Measurements from ENCODE around the gene HINT2.

HINT2 gene

DNA sequence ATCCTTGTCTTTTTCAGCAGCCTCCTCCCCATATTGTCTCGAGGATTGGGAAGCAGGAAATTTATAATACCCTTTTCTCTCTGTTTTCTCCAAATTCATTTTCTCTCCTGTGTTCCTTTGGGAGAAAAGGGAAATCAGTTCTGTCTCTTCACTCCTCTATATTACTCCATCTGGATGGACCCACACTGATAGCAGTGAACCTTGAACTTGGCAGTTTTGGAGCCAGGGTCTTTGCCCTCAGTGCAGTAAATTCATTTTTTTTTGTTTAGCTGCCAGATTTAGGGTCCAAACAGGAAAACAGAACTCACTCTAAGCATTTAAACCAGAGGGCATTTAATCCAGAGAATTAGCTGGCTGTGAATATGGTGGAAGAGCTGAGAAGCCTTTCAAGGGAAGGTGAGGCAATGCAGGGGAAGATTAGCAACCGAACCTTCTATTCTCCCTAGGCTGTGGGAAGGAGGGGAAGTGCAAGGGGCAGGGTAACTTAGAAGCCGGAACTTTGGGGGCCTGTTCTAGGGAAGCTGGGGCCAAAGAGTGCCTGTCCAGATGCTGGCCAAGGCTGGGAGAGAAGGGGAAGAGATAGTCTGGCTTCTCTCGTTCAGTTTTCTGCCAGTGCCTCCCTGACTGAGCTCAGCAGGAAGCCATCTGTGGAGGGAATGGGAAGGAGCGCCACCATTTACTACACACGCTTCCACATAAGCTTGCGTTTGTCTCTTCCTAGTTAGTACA, 39.8 kb downstream of the HINT2 start:
- DNase-seq: peak; percentile 10

DNA sequence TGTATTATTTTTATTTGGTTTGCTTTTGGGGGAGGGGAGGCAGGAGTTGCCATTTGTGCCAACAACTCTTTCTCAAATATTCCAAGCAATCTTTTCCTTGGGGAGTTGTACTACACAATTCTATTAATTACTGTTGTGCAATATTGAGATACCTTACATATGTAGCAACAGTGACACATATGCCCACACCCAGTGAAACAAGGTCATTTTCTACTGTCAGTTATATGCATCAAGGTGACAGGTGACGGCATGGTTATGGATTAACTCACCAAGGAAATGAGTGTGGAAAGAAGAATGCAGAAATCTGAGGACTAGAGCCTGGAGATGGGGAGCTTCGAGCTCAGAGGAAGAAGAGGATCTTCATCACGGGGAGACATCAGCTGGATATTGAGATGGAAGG, 42.9 kb downstream of the HINT2 start:
- DNase-seq: peak; percentile 49

DNA sequence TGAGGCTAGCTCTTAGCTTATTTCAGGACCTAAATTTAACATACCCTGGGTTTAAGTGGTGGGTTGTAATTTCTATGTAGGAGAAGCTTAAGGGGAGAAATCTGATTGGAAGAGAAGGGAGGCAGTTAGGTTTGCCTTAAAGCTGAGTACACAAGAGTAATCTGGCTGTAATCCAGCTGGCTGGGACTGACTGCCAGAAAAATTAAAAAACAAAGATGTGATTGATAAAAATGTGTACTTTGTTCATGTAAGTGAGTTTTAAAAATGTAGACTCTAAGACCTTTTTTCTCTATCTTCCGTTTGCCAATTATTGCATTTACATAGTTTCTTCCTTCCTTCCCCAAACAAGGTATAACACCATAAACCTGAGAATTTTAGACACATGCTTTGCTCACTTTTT, 43.3 kb downstream of the HINT2 start:
- DNase-seq: peak; percentile 73

DNA sequence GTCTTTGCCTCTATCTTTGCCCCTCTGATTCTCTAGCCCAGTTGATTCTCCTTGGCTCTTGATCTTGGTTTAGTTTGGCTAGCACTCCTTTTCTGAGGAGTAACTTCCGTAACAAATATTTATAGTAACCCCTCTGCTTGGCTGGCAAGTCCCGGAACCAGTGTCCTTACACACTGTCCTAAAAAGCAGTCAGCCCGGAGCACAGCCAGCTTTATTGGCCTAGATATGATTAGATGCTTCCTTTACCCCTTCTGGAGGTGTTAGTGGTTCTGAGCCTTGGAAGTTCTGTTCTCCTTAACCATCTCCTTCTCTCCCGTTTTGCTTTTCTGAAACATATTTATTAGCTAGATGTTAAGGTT, 43.8 kb downstream of the HINT2 start:
- DNase-seq: no peak

DNA sequence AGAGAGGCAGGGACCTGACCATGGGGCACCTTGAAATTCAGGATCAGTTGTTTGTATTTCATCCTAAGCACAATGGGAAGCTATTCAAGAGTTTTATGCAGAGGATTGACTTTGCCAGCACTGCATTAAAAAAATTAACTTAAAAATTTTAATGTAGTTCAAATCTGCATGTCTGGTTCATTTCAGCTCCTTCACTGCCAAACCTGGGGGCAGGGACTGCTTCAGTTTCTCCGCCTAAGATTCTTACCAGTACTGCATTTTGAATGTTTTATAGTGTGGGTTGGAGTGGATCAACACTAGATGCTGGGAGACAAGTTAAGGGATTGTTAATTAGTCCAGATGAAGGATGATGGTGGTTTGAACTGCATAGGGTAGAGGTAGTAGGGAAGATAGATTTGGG, 45.1 kb downstream of the HINT2 start:
- DNase-seq: no peak

DNA sequence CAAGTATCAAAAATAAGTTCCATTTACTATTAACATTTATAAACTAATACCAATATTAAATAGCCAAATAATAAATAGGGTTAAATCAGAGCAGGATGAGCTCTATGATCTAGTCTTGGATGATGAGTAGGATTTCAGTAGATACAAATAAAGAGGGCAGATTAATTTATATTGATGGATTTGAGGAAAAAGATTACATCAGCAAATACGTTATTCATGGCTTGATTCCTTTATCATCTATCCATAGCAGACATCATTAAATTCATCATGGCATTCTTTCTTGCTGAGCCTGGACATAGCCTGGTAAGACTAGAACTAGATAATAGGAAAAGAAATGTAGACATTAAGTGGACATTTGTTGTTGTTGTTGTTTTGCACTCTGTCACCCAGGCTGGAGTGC, 47.4 kb downstream of the HINT2 start:
- DNase-seq: no peak

DNA sequence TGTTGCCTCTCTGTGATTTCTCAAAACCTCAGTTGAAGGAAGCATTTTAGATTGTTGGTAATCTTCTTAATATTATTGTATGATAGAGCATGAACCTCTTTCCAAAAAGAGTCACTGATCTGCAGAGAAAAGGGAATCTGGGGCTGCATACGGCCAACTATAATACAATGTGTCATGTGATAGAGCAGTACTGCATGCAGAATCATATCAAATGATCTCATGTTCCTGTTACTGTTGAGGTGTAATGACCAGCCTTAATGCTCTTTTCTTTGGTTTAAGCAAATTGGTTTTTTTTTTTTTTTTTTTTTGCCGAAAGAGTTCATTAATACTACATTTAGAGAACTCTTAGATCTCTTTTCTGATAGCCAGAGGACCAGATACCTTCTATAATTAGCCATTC, 47.8 kb downstream of the HINT2 start:
- no peak for DNase-seq

DNA sequence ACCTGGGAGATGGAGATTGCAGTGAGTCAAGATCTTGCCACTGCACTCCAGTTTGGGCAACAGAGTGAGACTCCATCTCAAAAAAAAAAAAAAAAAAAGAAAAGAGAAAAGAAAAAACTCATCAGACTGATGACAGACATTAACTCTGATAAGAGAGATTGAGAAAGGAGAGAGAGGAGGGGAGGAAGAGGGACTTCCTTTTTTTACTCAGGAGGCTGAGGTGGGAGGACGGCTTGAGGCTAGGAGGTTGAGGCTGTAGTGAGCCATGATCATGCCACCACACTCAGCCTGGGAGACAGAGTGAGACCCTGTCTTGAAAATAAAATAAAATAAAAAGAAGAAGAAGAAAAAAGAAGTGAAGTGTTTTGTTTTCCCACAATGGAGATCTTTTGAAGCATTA, 51.0 kb downstream of the HINT2 start:
- DNase-seq: no peak

DNA sequence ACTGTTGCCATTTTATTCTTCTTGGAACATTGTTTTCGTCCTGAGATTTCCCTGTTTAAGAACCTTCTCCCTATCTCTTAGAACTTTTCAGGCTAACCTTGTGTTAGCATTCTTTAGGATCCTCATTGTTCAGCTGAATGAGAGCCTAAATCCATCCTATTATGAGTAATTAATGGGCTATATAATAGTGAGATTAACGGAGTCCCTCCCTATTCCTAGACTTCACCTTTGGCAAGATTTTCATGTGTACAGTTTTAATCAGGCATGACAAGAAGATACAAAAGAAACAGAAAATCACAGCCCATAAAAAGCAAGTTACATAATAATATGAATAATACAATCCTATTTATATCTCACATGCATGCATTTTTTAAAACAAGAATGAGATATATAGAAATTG, 51.7 kb downstream of the HINT2 start:
- no peak for DNase-seq

All from DMS153 (cell line).